CD4-positive, alpha-beta T cell treated with Interleukin-4 for 1 hour (primary cell): ENCODE results near the gene BICD2.
A peak's percentile ranks its signal among the peaks of the same experiment; 100 is the strongest.

Experiments used
- DNase-seq, 2 donors: peaks; one replicate each; pipeline ENCODE4 v3.0.0-alpha.2; 2020 to 2022

BICD2 gene

DNA sequence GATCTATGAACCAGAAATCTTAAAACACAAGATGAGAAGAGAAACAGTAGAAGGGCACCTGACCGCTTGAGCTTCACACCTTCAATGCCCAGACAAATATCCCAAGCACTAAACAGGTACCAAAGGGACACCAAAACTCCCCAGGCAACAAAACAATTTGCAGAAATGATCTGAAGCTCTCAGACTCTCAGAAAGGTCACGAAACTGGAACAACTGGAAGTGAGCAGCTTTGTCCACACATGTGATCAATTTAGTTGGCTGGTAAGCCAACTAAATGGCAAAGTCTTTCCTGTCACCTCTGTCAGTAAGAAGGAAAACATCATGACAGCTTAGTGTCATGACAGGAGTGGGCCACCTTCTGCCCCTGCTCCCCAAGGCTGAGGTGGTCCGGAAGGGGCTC is 98.8 kb downstream of the BICD2 start:
- peak in 1 of 2 donors; percentile 2 for DNase-seq

DNA sequence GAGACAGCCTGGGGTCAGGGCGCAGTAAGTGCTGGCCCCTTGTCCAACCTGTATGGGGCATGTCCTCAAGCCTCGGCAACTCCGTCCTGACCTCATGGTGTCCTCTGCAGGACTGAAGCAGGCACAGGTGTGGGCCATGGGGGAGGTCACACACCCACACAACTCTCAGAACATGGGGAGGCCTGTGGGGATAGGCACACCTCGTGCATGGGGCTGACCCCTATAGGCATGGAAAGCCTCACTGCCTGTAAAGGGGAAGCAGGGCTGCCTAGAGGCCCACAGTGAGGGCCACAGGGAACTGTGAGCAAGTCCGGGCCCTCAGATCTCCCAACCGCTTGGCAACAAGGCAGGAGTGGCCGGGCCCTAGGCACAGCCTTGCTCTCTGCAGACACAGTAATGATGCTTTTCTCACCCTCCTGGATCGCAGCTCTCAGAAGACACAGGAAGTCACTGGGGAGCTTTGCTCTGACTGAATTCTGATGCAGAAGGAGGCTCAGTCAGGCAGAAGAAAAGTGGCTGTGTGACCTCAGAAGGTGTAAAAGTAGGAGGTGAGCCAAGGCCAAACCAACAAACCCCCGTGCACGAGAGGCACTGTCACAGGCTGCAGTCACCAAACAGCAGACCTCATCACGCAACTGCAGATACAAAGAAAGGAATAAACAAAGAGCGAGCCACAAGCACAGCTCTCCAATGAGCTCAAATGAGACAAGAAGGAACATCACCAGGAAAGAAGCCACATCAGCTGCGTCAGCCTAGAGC is 100.1 kb downstream of the BICD2 start:
- peak; percentile 16 to 23 for DNase-seq

GRCh38 chr9:92663951-92664350 is 100.7 kb downstream of the BICD2 start:
- no peak for DNase-seq

GRCh38 chr9:92663126-92663525 is 101.5 kb downstream of the BICD2 start:
- no peak for DNase-seq

GRCh38 chr9:92661743-92662142 is 102.9 kb downstream of the BICD2 start:
- DNase-seq, result no peak
